ENCODE measurements around the gene PDCD7.

DNA sequence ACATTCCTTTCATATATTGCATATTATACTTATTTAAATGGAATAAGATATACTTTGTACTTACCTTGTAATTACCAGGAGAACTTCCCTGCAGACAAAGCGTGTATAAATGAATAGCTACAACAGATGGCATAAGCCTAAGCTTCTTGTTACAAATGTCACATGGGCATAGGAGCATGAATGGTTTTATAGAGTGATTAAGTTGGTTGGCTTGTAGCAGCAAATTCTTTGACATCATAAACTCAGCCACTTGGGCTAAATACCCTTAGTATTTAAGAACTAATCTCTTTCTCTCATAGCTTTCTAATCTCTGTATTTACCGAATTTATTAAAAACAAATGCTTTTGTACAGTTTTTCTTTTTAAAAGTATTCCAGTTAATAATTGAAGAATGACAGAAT, 18.5 kb downstream of the PDCD7 start, which contains the start of gene UBAP1L:
- TF ChIP-seq POLR2AphosphoS5 (IDR thresholded peaks at IDR 0.05): no peak
- TF ChIP-seq POLR2A (IDR thresholded peaks at IDR 0.05; ENCODE audit: low read depth): no peak
- TF ChIP-seq, protein P1, sequence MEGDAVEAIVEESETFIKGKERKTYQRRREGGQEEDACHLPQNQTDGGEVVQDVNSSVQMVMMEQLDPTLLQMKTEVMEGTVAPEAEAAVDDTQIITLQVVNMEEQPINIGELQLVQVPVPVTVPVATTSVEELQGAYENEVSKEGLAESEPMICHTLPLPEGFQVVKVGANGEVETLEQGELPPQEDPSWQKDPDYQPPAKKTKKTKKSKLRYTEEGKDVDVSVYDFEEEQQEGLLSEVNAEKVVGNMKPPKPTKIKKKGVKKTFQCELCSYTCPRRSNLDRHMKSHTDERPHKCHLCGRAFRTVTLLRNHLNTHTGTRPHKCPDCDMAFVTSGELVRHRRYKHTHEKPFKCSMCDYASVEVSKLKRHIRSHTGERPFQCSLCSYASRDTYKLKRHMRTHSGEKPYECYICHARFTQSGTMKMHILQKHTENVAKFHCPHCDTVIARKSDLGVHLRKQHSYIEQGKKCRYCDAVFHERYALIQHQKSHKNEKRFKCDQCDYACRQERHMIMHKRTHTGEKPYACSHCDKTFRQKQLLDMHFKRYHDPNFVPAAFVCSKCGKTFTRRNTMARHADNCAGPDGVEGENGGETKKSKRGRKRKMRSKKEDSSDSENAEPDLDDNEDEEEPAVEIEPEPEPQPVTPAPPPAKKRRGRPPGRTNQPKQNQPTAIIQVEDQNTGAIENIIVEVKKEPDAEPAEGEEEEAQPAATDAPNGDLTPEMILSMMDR (IDR thresholded peaks at IDR 0.05): no peak
- TF ChIP-seq EP300 (IDR thresholded peaks at IDR 0.05): no peak
